ENCODE results near the gene RSPH1.

The RSPH1 gene

GRCh38 chr21:42429856-42430255 lies 66.2 kb downstream of the RSPH1 start:
- no peak overlapping the region for H3K27ac ChIP-seq
- H3K4me3 ChIP-seq = no peak overlapping the region
- no peaks in the 10 kb centered on the region for H3K36me3 ChIP-seq
- H3K4me2 ChIP-seq = no peak overlapping the region
- peaks cover 38% of the 10 kb centered on the region for H3K4me1 ChIP-seq
- no peaks in the 10 kb centered on the region for H3K27me3 ChIP-seq
- no peak for TF ChIP-seq Cebpa-rat (IDR thresholded peaks at IDR 0.05)
- H4K20me1 ChIP-seq = no peaks in the 10 kb centered on the region
- peaks cover 22% of the 10 kb centered on the region for H3K9me3 ChIP-seq
- no peak overlapping the region for H3K9ac ChIP-seq

DNA sequence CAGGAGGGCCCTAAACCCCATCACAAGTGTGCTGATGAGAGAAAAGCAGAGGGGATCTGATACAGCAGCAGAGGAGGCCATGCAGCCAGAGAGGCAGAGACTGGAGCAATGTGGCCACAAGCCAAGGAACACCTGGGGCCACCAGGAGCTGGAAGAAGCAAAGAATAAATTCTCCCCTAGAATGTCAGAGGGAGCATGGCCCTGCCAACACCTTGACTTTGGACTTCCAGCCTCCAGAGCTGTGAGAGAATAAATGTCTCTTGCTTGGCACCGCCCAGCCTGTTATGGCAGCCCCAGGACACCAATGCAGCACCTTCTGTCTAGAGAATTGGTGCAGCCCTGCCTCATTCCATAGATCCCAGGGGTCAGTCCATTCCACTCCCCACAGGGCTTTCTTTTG lies 67.0 kb downstream of the RSPH1 start:
- H3K36me3 ChIP-seq = no peaks in the 10 kb centered on the region
- TF ChIP-seq Cebpa-rat (IDR thresholded peaks at IDR 0.05) = no peak

GRCh38 chr21:42427809-42428419 lies 68.1 kb downstream of the RSPH1 start:
- no peaks in the 10 kb centered on the region for H3K36me3 ChIP-seq
- H3K4me1 ChIP-seq = peaks cover 58% of the 10 kb centered on the region
- no peaks in the 10 kb centered on the region for H3K27me3 ChIP-seq
- H4K20me1 ChIP-seq = no peaks in the 10 kb centered on the region
- H3K4me2 ChIP-seq = peak overlapping the region; percentile 97; the same call in 1 of the 2 replicates
- no peak for TF ChIP-seq Cebpa-rat (IDR thresholded peaks at IDR 0.05)
- H3K27ac ChIP-seq = no peak overlapping the region
- no peak overlapping the region for H3K9ac ChIP-seq
- no peak overlapping the region for H3K4me3 ChIP-seq
- H3K9me3 ChIP-seq = peaks cover 14% of the 10 kb centered on the region

More for the DNA sequence above, 67.0 kb downstream of the RSPH1 start:
- peaks cover 47% of the 10 kb centered on the region for H3K4me1 ChIP-seq
- no peaks in the 10 kb centered on the region for H3K27me3 ChIP-seq
- no peak overlapping the region for H3K4me2 ChIP-seq
- peaks cover 22% of the 10 kb centered on the region for H3K9me3 ChIP-seq
- no peak overlapping the region for H3K27ac ChIP-seq
- H3K4me3 ChIP-seq = no peak overlapping the region
- no peak overlapping the region for H3K9ac ChIP-seq
- no peaks in the 10 kb centered on the region for H4K20me1 ChIP-seq

DNA sequence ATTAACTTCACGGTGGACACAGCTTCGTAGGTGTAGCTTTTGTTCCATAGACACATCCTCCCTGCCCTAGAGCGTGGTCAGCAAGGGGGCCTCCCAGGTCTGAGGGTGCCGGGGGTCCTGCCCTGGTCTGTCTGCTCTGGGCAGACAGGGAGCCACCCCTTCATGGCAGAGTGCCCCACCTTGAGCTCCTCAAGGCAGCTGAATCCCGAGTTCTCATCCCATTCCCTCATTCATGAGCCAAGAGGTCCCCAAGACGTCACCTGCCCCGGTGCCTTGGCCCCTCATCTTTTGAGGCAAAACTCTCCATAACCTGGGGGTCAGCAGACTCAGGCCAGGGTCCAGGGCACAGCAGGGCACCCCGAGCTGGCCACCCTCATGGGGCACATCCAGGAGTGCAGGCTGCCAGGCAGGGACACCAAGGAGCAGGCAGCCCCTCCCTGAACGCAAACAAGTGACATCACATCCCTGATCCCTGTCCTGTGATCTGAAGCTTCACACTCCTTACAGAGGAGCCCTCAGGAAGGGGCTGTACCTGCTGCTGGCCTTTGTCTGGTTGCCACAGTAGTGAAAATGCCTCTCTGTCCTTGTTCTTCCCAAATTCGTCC lies 69.0 kb downstream of the RSPH1 start:
- TF ChIP-seq Cebpa-rat (IDR thresholded peaks at IDR 0.05) = no peak
- peaks cover 4% of the 10 kb centered on the region for H3K9me3 ChIP-seq
- no peak overlapping the region for H3K9ac ChIP-seq
- H3K4me1 ChIP-seq = peaks cover 66% of the 10 kb centered on the region
- no peaks in the 10 kb centered on the region for H3K36me3 ChIP-seq
- no peak overlapping the region for H3K4me3 ChIP-seq
- peak overlapping the region; percentile 35; the same call in 1 of the 2 replicates for H3K27ac ChIP-seq
- no peaks in the 10 kb centered on the region for H4K20me1 ChIP-seq
- H3K27me3 ChIP-seq = no peaks in the 10 kb centered on the region
- H3K4me2 ChIP-seq = peak overlapping the region; percentile 97

- peak overlapping the region; percentile 88; the same call in 1 of the 2 replicates for H3K27ac ChIP-seq
- H3K4me3 ChIP-seq = no peak overlapping the region
- no peak for TF ChIP-seq Cebpa-rat (IDR thresholded peaks at IDR 0.05)
- peaks cover 2% of the 10 kb centered on the region for H3K9me3 ChIP-seq
- no peaks in the 10 kb centered on the region for H3K36me3 ChIP-seq
- H3K9ac ChIP-seq = no peak overlapping the region
- peak overlapping the region; percentile 97 for H3K4me2 ChIP-seq
- H4K20me1 ChIP-seq = no peaks in the 10 kb centered on the region
- no peaks in the 10 kb centered on the region for H3K27me3 ChIP-seq
- H3K4me1 ChIP-seq = peaks cover 66% of the 10 kb centered on the region
Observed at GRCh38 chr21:42426424-42426823, 69.6 kb downstream of the RSPH1 start.

DNA sequence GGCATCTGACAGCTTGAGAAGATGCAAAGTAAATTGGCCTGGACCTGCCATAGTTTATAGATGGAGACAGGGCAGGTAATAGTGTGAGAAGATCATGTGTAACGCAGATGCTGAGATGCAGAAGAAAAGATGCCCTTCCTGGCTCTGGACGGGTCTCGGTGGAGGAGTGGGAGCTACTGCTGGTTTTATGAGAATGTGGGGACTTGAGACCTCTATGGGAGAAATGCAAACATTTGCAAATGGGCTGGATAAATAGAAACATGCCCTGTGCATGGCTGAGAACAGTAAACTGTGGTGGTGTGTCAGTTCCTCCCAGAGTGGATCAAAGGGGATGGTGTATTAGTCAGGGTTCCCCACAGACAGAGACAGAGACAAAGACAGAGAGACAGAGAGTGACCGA lies 70.4 kb downstream of the RSPH1 start:
- Histone ChIP-seq H3K4me2 (peak overlapping the region; percentile 97), H3K4me1 (peaks cover 67% of the 10 kb centered on the region), H3K27me3 (no peaks in the 10 kb centered on the region), H3K4me3 (peak overlapping the region; percentile 49), H3K9ac (peak overlapping the region; percentile 68; the same call in 1 of the 2 replicates), H3K9me3 (peaks cover 10% of the 10 kb centered on the region), H3K36me3 (no peaks in the 10 kb centered on the region), H3K27ac (peak overlapping the region; percentile 88), H4K20me1 (no peaks in the 10 kb centered on the region)
- no peak for TF ChIP-seq Cebpa-rat (IDR thresholded peaks at IDR 0.05)

GRCh38 chr21:42424914-42425541 lies 71.0 kb downstream of the RSPH1 start:
- Histone ChIP-seq H3K4me1 (peaks cover 70% of the 10 kb centered on the region), H3K27me3 (no peaks in the 10 kb centered on the region), H3K9me3 (peaks cover 13% of the 10 kb centered on the region), H3K4me2 (peak overlapping the region; percentile 97), H3K27ac (peak overlapping the region; percentile 88), H3K4me3 (peak overlapping the region; percentile 49), H3K9ac (peak overlapping the region; percentile 68), H4K20me1 (no peaks in the 10 kb centered on the region), H3K36me3 (no peaks in the 10 kb centered on the region)
- peak; percentile 96 for TF ChIP-seq Cebpa-rat (IDR thresholded peaks at IDR 0.05)

- peak overlapping the region; percentile 97 for H3K4me2 ChIP-seq
- H3K27ac ChIP-seq = peak overlapping the region; percentile 88
- no peak overlapping the region for H3K4me3 ChIP-seq
- TF ChIP-seq Cebpa-rat (IDR thresholded peaks at IDR 0.05) = no peak
- H3K9ac ChIP-seq = peak overlapping the region; percentile 68; the same call in 1 of the 2 replicates
- H3K36me3 ChIP-seq = no peaks in the 10 kb centered on the region
- H3K4me1 ChIP-seq = peaks cover 70% of the 10 kb centered on the region
- peaks cover 25% of the 10 kb centered on the region for H3K9me3 ChIP-seq
- H3K27me3 ChIP-seq = no peaks in the 10 kb centered on the region
- no peaks in the 10 kb centered on the region for H4K20me1 ChIP-seq
Observed at GRCh38 chr21:42423685-42424084, 72.3 kb downstream of the RSPH1 start.

DNA sequence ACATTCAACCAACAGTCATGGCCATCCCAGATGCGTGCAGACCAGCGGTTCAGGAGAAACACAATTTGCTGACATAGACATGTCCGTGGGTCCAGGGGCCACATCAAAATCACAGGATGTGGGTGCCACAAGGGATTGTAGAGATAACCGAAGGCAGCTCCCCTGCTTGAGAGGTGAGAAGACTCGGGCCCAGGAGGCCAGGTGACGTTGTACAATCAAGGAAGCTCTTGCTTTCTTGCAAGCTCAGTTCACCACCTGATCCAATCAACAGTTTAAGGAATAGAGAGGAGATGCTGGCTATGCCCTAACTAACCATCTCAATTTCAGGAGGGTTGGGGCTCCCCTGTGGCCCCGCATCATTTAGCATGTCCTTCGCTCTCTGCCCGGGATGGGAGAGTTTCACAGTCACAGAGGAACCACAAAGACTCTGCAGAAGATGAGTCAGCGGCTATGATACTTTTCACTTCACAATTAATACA lies 72.8 kb downstream of the RSPH1 start:
- H3K4me2 ChIP-seq = peak overlapping the region; percentile 97
- H3K36me3 ChIP-seq = no peaks in the 10 kb centered on the region
- H3K4me1 ChIP-seq = peaks cover 70% of the 10 kb centered on the region
- no peaks in the 10 kb centered on the region for H4K20me1 ChIP-seq
- H3K9me3 ChIP-seq = peaks cover 25% of the 10 kb centered on the region
- no peak overlapping the region for H3K9ac ChIP-seq
- H3K4me3 ChIP-seq = no peak overlapping the region
- no peak for TF ChIP-seq Cebpa-rat (IDR thresholded peaks at IDR 0.05)
- H3K27me3 ChIP-seq = no peaks in the 10 kb centered on the region
- H3K27ac ChIP-seq = no peak overlapping the region

Measured in BLaER1 (cell line).